Panc1 (cell line): ENCODE measurements around the gene GPR148. TPM values are rescaled to one million over a fixed set of nuclear protein-coding genes. Genes with fewer than 3 reads are reported as not detected.

Source experiments
- ATAC-seq: fragments of 200-7000 bp; cut with Tn5 transposase; 2 replicates; pipeline ENCODE4 v1.9.1; 2020; ENCODE audit warnings: mild to moderate bottlenecking, moderate library complexity
- BruUV-seq: library from RNA; stranded (reverse); fragments of 400-500 nt; replicated peaks from 2 replicates; lab custom pipeline; 2021; lab: Mats Ljungman, UMichigan
- CTCF ChIA-PET: fragments of 300-600 bp; sonication (Branson Sonifier 250); formaldehyde crosslinking; loops from one replicate; lab custom pipeline; 2022; ENCODE audit warnings: antibody characterized with exemption; lab: Charles Lee
- POLR2A ChIA-PET: fragments of 300-600 bp; sonication (Branson Sonifier 250); formaldehyde crosslinking; loops from one replicate; lab custom pipeline; 2022; ENCODE audit warnings: antibody characterized with exemption; lab: Charles Lee
- DNase-seq: peaks from one replicate; pipeline ENCODE4 v3.0.0-alpha.2; 2010; ENCODE audit warnings: low read depth, low spot score
- H3K27ac ChIP-seq: 2 replicates; pipeline ENCODE4 v1.5.1; 2011; ENCODE audit warnings: mild to moderate bottlenecking, low read length, inconsistent platforms
- H3K27me3 ChIP-seq: fragments of 200-500 bp; sonication (Bioruptor generic); 2 replicates; pipeline ENCODE4 v1.6.0; 2014; ENCODE audit warnings: low read length, inconsistent platforms; ENCODE audit not compliant: control insufficient read depth, insufficient read depth
- H3K36me3 ChIP-seq: fragments of 200-500 bp; sonication (Bioruptor generic); 2 replicates; pipeline ENCODE4 v1.5.1; 2014; ENCODE audit warnings: inconsistent platforms, mild to moderate bottlenecking, low read length, moderate library complexity; ENCODE audit not compliant: control insufficient read depth, insufficient read depth
- H3K4me1 ChIP-seq: 2 replicates; pipeline ENCODE4 v1.5.1; 2011; ENCODE audit warnings: inconsistent platforms, mild to moderate bottlenecking, low read length, moderate library complexity; ENCODE audit not compliant: control insufficient read depth, insufficient read depth
- H3K4me3 ChIP-seq, 2 experiments: 2 replicates each; pipeline ENCODE4 v1.5.1; 2011 to 2012; ENCODE audit warnings: low read depth in 2 of 2, low read length in 2 of 2, mild to moderate bottlenecking in 2 of 2, inconsistent platforms in 1 of 2, moderate library complexity in 1 of 2
- H3K9me3 ChIP-seq: fragments of 200-500 bp; sonication (Bioruptor generic); 2 replicates; pipeline ENCODE4 v1.5.1; 2014; ENCODE audit warnings: low read depth, mild to moderate bottlenecking, inconsistent platforms, low read length, moderate library complexity; ENCODE audit not compliant: control insufficient read depth, insufficient read depth
- CTCF ChIP-seq: fragments of 450-650 bp; IDR thresholded peaks from 2 replicates; pipeline ENCODE4 v1.5.1; 2017; ENCODE audit warnings: mild to moderate bottlenecking
- POLR2AphosphoS5 ChIP-seq: IDR thresholded peaks from 2 replicates; pipeline ENCODE4 v1.6.1; 2012; ENCODE audit warnings: mild to moderate bottlenecking, low read depth, low read length, moderate library complexity
- SIN3A ChIP-seq: IDR thresholded peaks from 2 replicates; pipeline ENCODE4 v1.6.1; 2012; ENCODE audit warnings: low read depth, mild to moderate bottlenecking, low read length, moderate library complexity, borderline replicate concordance; ENCODE audit not compliant: insufficient read depth
- TCF7L2 ChIP-seq: IDR thresholded peaks from 2 replicates; pipeline ENCODE4 v1.6.1; 2011; ENCODE audit warnings: mild to moderate bottlenecking, low read depth, low read length, inconsistent platforms
- in situ Hi-C: cut with HindIII; loops from 2 replicates; pipeline ENCODE4 v1.10.0; 2016; ENCODE audit warnings: low sequenced_read_pairs, low pct_unique_long_range_greater_than_20kb
- intact Hi-C: fragments of 100-400 bp; cut with micrococcal nuclease; formaldehyde crosslinking; loops from one replicate; pipeline ENCODE4 v1.10.0; 2022; ENCODE audit not compliant: unreplicated experiment
- total RNA-seq: library from RNA; stranded (reverse); gene quantifications from one replicate; pipeline ENCODE4 v1.2.1, GENCODE V29; 2021; ENCODE audit not compliant: unreplicated experiment
- TF ChIP-seq, protein P1 (sequence below), 2 experiments: IDR thresholded peaks; 2 replicates each; pipeline ENCODE4 v1.6.1; 2011 to 2012; ENCODE audit warnings: low read depth in 2 of 2, control low read depth in 1 of 2, low read length in 1 of 2, mild to moderate bottlenecking in 1 of 2, moderate library complexity in 1 of 2; ENCODE audit not compliant: insufficient read depth in 1 of 2

The GPR148 gene
- total RNA-seq, 1 experiment from 2014 or later = not detected

DNA sequence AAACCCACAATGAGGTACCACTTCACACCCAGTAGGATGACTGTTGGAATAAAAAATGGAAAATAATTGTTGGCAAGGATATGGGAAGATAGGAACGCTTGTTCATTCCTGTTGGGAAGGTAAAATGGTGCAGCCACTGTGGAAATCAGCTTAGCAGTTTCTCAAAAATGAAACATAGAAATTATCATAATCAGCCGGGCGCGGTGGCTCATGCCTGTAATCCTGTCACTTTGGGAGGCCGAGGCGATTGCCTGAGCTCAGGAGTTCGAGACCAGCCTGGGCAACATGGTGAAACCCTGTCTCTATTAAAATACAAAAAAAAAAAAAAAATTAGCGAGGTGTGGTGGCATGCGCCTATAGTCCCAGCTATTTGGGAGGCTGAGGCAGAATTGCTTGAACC, 49.9 kb downstream of the GPR148 start:
- TF ChIP-seq, protein P1, sequence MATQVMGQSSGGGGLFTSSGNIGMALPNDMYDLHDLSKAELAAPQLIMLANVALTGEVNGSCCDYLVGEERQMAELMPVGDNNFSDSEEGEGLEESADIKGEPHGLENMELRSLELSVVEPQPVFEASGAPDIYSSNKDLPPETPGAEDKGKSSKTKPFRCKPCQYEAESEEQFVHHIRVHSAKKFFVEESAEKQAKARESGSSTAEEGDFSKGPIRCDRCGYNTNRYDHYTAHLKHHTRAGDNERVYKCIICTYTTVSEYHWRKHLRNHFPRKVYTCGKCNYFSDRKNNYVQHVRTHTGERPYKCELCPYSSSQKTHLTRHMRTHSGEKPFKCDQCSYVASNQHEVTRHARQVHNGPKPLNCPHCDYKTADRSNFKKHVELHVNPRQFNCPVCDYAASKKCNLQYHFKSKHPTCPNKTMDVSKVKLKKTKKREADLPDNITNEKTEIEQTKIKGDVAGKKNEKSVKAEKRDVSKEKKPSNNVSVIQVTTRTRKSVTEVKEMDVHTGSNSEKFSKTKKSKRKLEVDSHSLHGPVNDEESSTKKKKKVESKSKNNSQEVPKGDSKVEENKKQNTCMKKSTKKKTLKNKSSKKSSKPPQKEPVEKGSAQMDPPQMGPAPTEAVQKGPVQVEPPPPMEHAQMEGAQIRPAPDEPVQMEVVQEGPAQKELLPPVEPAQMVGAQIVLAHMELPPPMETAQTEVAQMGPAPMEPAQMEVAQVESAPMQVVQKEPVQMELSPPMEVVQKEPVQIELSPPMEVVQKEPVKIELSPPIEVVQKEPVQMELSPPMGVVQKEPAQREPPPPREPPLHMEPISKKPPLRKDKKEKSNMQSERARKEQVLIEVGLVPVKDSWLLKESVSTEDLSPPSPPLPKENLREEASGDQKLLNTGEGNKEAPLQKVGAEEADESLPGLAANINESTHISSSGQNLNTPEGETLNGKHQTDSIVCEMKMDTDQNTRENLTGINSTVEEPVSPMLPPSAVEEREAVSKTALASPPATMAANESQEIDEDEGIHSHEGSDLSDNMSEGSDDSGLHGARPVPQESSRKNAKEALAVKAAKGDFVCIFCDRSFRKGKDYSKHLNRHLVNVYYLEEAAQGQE (IDR thresholded peaks at IDR 0.05; ENCODE audit: insufficient read depth in 1 of 2, low read depth in 2 of 2, low read length in 1 of 2) = no peak
- no peak for TF ChIP-seq SIN3A
- no peak for TF ChIP-seq TCF7L2
- no peak for TF ChIP-seq POLR2AphosphoS5
- no peak for TF ChIP-seq CTCF
- ChIA-PET CTCF (no interaction called here), POLR2A (no interaction called here)
- H3K4me1 ChIP-seq = no peaks in the 10 kb centered on the region
- H3K9me3 ChIP-seq = no peaks in the 10 kb centered on the region
- no peak overlapping the region for H3K27ac ChIP-seq
- H3K36me3 ChIP-seq = no peaks in the 10 kb centered on the region
- intact Hi-C loops (no loop called here), in situ Hi-C loops (no loop called here)
- no TSS peak for BruUV-seq
- no peak for ATAC-seq
- no peak overlapping the region for H3K4me3 ChIP-seq
- DNase-seq = no peak
- 0 out of 2 replicates have a peak, but pooled peaks cover 2% of the 10 kb centered on the region for H3K27me3 ChIP-seq

Other genes with a start within 250 kb of the GPR148 start
- 0.92 TPM for gene POTEI, start 219.7 kb upstream of the GPR148 start, total RNA-seq
- gene CFC1B, start 207.8 kb upstream of the GPR148 start, total RNA-seq = not detected
- not detected for gene CFC1, start 129.5 kb upstream of the GPR148 start, total RNA-seq
- not detected for gene POTEJ, start 117.6 kb upstream of the GPR148 start, total RNA-seq
- not detected for gene AMER3, start 26.5 kb downstream of the GPR148 start, total RNA-seq
- gene ARHGEF4, start 107.8 kb downstream of the GPR148 start, total RNA-seq = 0.80 TPM